AG09319 (cell line): Measurements from ENCODE around the gene EPC1.

Experiments used
- DNase-seq: peaks from one replicate; pipeline ENCODE4 v3.0.0-alpha.2; 2010; ENCODE audit warnings: low read depth; ENCODE audit errors: extremely low read depth
- CTCF ChIP-seq: IDR thresholded peaks from 2 replicates; pipeline ENCODE4 v1.5.1; 2011; ENCODE audit warnings: low read depth, mild to moderate bottlenecking, inconsistent platforms, low read length, moderate library complexity

The EPC1 gene

DNA sequence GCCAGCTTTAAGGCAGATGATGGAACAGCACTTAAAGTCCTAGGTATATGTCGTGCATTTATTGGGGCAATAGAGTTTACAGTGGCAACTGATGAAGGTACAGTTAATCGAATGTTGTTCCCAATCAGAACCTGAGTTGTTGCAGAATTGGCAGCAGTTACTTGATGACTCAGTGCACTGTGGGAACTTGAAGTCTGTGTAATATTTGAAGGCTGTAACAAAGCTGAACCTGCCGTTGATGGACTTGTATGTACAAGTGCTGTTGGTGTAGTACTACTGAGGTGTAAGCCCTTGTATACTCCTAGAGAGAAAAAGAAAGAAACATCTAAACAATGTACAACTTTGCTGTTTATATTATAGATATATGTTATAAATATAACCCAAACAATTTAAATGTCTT, 75.3 kb downstream of the EPC1 start:
- no peak for TF ChIP-seq CTCF
- no peak for DNase-seq

DNA sequence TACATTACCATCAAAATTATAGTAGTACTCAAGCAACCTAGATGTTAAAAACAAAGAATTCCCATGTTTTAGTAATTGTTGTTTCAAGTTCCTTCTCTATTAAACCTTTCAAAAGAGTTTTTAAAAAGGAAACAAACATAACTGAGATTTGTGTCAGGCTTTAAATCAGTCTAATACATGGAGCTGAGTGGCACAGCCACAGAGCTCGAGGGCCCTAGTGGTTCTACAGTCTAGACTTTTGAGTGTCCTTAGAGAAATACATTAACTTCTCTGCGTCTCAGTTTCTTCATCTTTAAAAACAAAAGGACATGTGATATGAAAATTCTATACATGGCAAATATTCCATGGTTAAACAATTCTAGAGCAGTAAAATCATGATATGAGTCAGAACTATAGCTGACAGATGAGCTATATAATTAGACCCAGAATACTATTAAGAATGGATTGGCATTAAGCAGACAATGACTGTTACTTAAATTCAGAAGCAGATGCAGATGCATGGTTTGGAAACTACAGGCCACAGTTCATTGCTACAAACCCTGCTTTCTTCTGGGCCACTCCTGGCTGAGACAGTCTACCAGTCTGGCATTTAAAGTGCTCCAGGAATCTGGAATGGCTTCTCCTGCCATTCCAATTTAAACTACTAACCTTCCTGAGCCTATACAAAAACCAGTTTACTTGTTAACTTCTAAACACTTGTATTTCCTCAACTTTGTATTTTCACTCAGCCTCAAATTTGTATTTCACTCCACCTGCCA, 77.4 kb downstream of the EPC1 start:
- no peak for TF ChIP-seq CTCF
- DNase-seq, result no peak

DNA sequence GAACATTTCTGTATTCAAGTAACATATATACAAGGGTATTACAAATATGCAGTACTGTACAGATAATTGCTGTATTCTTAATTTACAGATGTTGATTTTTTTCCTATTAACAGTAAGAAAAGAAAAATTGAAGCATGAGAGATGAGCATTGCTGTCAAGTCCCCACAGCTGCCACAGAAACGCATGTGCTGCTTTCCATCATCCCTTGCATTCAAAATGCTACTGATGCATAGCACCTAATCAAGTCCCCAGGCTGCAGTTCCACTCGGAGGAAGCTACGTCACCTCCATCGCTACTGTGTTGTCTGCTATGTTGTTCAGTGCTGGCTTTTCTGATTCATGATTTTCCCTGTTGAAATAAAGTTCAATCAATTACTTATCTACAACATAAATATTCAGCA, 78.2 kb downstream of the EPC1 start:
- TF ChIP-seq CTCF, result no peak
- DNase-seq, result no peak

GRCh38 chr10:32266979-32267378, 80.0 kb downstream of the EPC1 start:
- DNase-seq, result no peak
- TF ChIP-seq CTCF, result no peak

DNA sequence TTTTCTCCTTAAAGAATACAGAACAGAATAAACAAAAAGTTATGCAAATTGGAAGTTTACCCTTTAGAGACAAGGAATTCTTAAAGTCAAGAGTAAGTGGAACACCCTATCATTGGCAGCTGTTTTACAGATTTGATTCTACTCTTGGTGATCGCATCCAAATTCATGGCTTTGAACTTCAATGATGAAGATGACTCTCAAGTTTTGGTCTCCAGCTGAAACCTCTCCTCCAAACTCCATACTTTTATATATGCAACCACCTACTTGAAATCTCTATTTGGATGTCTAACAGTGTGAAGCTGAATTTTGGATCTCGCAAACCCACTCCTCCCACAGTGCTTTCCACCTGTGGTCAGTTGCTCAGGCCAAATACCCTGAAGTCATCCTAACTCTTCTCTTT, 80.4 kb downstream of the EPC1 start:
- TF ChIP-seq CTCF, result no peak
- no peak for DNase-seq

- no peak for DNase-seq
- TF ChIP-seq CTCF, result no peak
Observed at GRCh38 chr10:32265756-32266155, 81.2 kb downstream of the EPC1 start.

DNA sequence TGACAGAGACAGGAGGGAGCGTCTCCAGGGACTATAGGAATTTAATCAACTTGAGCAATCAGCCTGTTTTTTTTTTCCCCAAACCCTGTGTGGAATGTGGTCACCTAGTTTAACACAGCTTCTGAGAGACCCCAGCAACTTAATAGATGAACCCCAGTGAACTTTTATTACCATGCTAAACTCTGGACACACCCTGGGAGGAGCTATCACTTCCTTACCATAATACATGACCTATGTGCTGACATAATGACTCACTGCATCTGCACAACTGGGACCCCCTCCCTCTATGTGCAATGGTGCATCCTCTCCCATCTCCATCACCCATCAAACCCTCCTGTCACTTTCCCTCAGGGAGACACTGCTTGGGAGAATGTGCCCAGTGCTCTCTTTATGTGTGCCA, 83.7 kb downstream of the EPC1 start:
- no peak for DNase-seq
- no peak for TF ChIP-seq CTCF
